ENCODE measurements around the gene GRIN1. TPM values are rescaled to one million over a fixed set of nuclear protein-coding genes. Genes with fewer than 3 reads are reported as not detected.
A peak's percentile ranks its signal among the peaks of the same experiment; 100 is the strongest.

Gene GRIN1
- total RNA-seq, 2 experiments from 2014 or later: not detected

DNA sequence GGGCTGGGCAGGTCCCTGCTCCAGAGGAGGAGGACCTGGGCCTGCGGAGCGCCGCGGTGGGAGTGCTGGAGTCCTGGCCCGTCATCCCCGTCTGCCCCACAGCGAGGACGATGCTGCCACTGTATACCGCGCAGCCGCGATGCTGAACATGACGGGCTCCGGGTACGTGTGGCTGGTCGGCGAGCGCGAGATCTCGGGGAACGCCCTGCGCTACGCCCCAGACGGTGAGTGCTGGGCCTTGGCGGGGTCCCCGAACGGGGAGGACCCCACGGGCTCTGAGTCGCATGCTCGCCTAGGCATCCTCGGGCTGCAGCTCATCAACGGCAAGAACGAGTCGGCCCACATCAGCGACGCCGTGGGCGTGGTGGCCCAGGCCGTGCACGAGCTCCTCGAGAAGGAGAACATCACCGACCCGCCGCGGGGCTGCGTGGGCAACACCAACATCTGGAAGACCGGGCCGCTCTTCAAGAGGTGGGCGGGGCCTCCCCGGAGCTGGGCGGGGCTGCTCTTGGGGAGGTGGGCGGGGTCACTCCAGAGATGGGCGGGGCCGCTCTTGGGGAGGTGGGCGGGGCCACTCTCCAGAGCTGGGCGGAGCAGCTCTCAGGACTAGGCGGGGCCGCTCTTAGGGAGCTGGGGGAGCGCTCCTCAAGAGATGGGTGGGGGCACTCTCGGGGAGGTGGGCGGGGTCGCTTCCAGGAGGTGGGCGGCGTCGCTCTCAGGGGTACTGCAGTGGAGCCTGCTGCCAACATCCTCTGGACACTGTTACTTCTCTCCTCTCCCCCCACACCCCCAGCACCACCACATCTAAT is 17.8 kb downstream of the GRIN1 start:
- H3K27ac Mint-ChIP-seq: no peak overlapping the region
- CTCF ChIA-PET: interaction anchor here (0.7 to 1.2 kb wide), 3 partner anchors 43 to 209 kb away, joined by 3 read pairs; no protein-coding TSS in a partner anchor
- peaks cover 25% of the 10 kb centered on the region for H3K4me1 Mint-ChIP-seq (ENCODE audit: low read depth)
- peak overlapping the region; percentile 32 for H3K4me3 Mint-ChIP-seq
- no peaks in the 10 kb centered on the region for H3K9me3 Mint-ChIP-seq (ENCODE audit: insufficient read depth)
- peak; percentile 64 for DNase-seq
- H3K27me3 Mint-ChIP-seq (ENCODE audit: low read depth): peaks cover 35% of the 10 kb centered on the region
- peak; percentile 58 for ATAC-seq
- POLR2A ChIA-PET: interaction anchor here (0.6 to 1.3 kb wide), 4 partner anchors 12 to 32 kb away, joined by 3 to 5 read pairs (median 3); no protein-coding TSS in a partner anchor
- no peaks in the 10 kb centered on the region for H3K36me3 Mint-ChIP-seq (ENCODE audit: low read depth)

DNA sequence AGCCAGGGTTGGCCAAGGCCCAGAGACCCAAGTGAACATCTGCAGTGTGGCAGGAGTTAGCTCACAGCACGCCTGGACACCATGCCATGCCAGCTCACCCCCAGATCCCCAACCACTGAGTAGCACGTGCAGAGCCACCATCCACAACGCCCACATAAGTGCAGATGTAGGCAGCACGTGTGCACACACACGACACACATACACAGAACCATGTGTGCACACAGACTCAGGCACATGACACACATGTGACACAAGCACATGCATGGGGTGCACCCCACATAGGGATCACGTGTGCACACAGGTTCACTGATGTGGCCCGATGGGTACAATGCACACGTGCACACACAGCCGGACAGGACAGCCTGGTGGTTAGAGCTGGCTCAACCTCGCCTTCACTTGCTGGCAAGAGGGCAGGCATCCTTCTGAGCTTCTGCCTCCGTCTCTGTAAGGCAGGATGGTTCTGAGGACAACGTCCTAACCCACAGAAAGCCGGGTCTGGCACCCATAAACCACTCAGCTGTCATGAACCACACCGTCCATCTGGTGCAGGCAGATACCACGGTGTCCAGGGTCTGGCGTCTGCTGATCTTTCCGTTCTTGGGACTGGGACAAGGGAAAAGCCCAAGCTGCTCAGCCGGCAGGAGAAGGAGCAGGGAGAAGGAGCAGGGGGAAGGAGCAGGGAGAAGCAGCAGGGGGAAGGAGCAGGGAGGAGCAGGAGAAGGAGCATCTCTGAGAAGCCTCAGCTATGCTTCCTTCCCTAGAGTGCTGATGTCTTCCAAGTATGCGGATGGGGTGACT is 18.9 kb downstream of the GRIN1 start:
- Mint-ChIP-seq H3K27me3 (ENCODE audit: low read depth) (peaks cover 36% of the 10 kb centered on the region), H3K4me1 (ENCODE audit: low read depth) (peaks cover 26% of the 10 kb centered on the region), H3K36me3 (ENCODE audit: low read depth) (no peaks in the 10 kb centered on the region), H3K4me3 (no peak overlapping the region), H3K27ac (no peak overlapping the region), H3K9me3 (ENCODE audit: insufficient read depth) (no peaks in the 10 kb centered on the region)
- CTCF ChIA-PET: interaction anchor here (1.0 kb wide), 1 partner anchor 90 kb away, joined by 3 read pairs; no protein-coding TSS in a partner anchor
- ATAC-seq (no peak), DNase-seq (no peak)
- POLR2A ChIA-PET: interaction anchor here (0.6 to 1.3 kb wide), 2 partner anchors 31 to 50 kb away, joined by 3 read pairs; no protein-coding TSS in a partner anchor

DNA sequence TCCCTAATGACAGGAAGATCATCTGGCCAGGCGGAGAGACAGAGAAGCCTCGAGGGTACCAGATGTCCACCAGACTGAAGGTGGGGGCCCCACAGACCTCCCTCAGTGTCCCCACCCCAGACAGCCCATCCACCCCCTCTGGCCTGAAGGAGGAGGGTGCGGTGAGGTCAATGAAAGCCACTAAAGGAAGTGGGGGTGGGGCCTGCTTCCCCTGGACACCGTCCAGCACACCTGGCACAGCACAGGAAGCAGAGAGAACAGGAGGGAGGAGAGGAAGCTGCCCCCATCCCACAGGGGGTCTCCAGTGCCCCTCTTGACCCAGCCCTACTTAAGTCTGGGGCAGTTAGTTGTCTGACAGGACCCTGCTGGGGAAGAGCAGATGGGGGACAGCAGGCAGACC is 19.7 kb downstream of the GRIN1 start:
- no peaks in the 10 kb centered on the region for H3K36me3 Mint-ChIP-seq (ENCODE audit: low read depth)

DNA sequence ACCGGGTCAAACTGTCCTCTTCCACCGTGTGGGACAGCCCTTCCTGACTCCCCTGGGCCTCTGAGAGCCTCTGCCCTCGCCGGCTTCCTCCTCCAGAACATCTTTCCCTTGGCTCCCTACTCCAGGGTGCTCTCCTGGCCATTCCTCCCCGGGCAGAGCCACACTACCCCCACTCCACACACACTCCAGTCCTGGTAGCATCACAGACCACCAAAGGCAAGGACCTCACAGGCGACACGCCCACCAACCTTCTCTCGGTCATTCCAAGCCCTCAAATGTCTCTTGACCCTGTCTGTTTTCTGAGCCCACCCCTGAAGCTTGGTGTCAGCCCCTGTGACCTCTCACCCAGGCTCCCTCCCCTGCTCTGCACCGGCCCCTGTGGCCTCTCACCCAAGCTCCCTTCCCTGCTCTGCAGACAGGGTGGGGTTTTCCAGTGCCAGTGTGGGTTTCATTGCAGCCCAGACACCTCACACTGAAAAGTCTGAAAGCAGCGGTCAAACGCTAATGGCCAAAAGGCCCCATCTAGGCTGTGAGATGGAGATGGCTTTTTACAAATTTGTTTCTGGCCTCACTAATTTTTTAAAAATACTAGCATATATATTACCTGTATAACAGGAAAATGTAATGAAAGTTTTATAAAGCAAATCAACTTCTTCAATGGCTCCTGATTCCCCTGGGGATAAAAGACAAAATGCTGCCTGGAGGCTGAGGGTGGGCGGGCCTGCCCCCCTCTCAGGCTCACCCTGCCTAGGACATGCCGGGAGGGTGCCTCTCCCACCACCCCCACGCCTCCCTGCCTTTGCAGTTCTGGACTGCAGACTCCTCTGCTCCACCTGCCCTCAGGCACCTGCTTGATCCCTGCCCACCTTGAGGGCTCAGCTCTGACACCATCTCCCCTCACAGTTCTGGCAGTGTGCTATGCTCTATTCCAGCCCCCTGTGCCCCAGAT is 20.4 kb downstream of the GRIN1 start:
- DNase-seq (no peak), ATAC-seq (no peak)
- POLR2A ChIA-PET: interaction anchor here (1.2 kb wide), 1 partner anchor 30 kb away, joined by 3 read pairs; no protein-coding TSS in a partner anchor
- Mint-ChIP-seq H3K4me1 (ENCODE audit: low read depth) (peaks cover 26% of the 10 kb centered on the region), H3K36me3 (ENCODE audit: low read depth) (no peaks in the 10 kb centered on the region), H3K9me3 (ENCODE audit: insufficient read depth) (no peaks in the 10 kb centered on the region), H3K27ac (peak overlapping the region; percentile 24), H3K4me3 (no peak overlapping the region), H3K27me3 (ENCODE audit: low read depth) (peaks cover 39% of the 10 kb centered on the region)
- CTCF ChIA-PET: no interaction called here

More for the DNA sequence above, 19.7 kb downstream of the GRIN1 start:
- peaks cover 26% of the 10 kb centered on the region for H3K4me1 Mint-ChIP-seq (ENCODE audit: low read depth)
- ChIA-PET POLR2A (interaction anchor here (1.2 kb wide), 1 partner anchor 29 kb away, joined by 3 read pairs; no protein-coding TSS in a partner anchor), CTCF (no interaction called here)
- no peaks in the 10 kb centered on the region for H3K9me3 Mint-ChIP-seq (ENCODE audit: insufficient read depth)
- DNase-seq: no peak
- no peak for ATAC-seq
- no peak overlapping the region for H3K27ac Mint-ChIP-seq
- peaks cover 39% of the 10 kb centered on the region for H3K27me3 Mint-ChIP-seq (ENCODE audit: low read depth)
- no peak overlapping the region for H3K4me3 Mint-ChIP-seq

DNA sequence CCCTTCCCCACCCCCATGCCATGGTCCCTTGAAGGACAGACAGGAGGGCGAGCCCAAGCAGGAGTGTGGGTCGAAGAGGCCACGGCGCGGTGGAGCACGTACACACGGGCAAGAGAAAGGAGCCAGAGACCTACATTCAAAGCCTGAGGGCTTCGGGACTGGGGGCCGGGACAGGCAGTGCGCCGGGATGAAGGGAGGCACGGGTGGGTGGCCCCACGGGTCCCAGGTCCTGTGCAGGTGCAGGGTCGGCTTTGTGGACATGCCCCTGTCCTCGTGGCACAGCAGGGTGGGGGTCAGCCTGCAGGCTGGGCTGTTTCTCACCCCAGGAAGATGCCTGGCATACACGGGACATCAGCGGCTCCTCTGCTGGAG is 21.1 kb downstream of the GRIN1 start:
- CTCF ChIA-PET: no interaction called here

DNA sequence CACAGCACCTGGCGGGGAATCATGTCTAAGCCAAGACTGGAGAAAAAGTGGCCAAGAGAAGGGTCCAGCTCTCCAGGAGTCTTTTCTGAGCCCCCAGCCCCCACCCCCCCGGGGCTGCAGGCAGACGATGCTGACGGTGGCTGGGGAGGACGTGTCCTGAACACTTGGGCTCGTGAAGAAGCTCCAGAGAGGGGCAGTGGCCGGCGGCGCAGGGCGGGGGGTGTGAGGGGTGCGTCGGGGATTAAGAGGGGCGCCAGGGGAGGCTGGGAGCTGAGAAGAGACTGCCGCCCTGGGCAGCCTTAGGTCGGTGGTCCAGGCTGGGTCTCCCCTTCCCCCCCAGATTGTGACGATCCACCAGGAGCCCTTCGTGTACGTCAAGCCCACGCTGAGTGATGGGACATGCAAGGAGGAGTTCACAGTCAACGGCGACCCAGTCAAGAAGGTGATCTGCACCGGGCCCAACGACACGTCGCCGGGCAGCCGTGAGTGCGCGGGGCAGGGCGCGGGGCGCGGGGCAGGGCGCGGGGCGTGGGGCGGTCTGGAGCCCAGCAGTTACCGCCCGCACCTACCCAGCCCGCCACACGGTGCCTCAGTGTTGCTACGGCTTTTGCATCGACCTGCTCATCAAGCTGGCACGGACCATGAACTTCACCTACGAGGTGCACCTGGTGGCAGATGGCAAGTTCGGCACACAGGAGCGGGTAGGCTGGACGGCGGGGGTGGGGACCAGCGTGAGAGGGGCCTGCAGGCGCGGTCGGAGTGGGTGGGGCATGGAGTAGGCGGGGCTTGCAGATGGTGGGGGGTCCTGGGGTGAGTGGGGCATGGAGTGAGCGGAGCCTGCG is 22.0 kb downstream of the GRIN1 start:
- ATAC-seq: no peak
- Mint-ChIP-seq H3K27ac (no peak overlapping the region), H3K4me1 (ENCODE audit: low read depth) (peaks cover 26% of the 10 kb centered on the region), H3K36me3 (ENCODE audit: low read depth) (no peaks in the 10 kb centered on the region), H3K9me3 (ENCODE audit: insufficient read depth) (no peaks in the 10 kb centered on the region), H3K27me3 (ENCODE audit: low read depth) (peaks cover 30% of the 10 kb centered on the region), H3K4me3 (no peak overlapping the region)
- no peak for DNase-seq
- CTCF ChIA-PET: no interaction called here
- POLR2A ChIA-PET: no interaction called here

More for the DNA sequence above, 21.1 kb downstream of the GRIN1 start:
- DNase-seq (no peak), ATAC-seq (no peak)
- Mint-ChIP-seq H3K9me3 (ENCODE audit: insufficient read depth) (no peaks in the 10 kb centered on the region), H3K4me1 (ENCODE audit: low read depth) (peaks cover 26% of the 10 kb centered on the region), H3K27me3 (ENCODE audit: low read depth) (peaks cover 35% of the 10 kb centered on the region), H3K4me3 (no peak overlapping the region), H3K27ac (no peak overlapping the region), H3K36me3 (ENCODE audit: low read depth) (no peaks in the 10 kb centered on the region)
- POLR2A ChIA-PET: no interaction called here

DNA sequence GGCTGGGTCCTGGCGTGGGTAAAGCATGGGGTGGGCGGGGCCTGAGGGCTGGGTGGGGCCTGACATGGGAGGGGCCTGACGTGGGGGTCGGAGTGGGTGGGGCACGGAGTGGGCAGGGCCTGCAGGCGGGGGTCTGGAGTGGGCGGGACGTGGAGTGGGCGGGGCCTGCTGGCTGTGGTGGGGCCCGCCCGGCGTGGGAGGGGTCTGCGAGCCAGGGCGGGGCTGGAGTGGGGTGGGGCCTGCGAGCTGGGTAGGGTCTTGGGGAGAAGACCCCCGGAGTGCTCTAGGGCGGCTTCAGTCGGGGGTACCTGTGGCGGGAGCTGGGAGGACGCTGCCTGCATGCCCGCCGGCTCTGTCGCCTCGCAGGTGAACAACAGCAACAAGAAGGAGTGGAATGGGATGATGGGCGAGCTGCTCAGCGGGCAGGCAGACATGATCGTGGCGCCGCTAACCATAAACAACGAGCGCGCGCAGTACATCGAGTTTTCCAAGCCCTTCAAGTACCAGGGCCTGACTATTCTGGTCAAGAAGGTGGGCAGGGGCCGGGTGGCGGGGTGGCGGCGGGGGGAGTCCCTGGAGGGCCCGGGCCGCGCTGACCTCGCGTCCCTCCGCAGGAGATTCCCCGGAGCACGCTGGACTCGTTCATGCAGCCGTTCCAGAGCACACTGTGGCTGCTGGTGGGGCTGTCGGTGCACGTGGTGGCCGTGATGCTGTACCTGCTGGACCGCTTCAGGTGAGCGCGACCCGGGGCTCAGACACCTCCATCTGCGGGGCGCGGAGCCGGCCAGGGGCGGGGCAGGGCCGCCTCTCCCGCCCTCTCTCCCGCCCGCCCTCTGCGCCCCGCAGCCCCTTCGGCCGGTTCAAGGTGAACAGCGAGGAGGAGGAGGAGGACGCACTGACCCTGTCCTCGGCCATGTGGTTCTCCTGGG is 22.9 kb downstream of the GRIN1 start:
- H3K27ac Mint-ChIP-seq: no peak overlapping the region
- H3K36me3 Mint-ChIP-seq (ENCODE audit: low read depth): no peaks in the 10 kb centered on the region
- ChIA-PET POLR2A (no interaction called here), CTCF (no interaction called here)
- H3K4me3 Mint-ChIP-seq: no peak overlapping the region
- H3K9me3 Mint-ChIP-seq (ENCODE audit: insufficient read depth): no peaks in the 10 kb centered on the region
- peaks cover 30% of the 10 kb centered on the region for H3K27me3 Mint-ChIP-seq (ENCODE audit: low read depth)
- peaks cover 22% of the 10 kb centered on the region for H3K4me1 Mint-ChIP-seq (ENCODE audit: low read depth)
- ATAC-seq (no peak), DNase-seq (no peak)

DNA sequence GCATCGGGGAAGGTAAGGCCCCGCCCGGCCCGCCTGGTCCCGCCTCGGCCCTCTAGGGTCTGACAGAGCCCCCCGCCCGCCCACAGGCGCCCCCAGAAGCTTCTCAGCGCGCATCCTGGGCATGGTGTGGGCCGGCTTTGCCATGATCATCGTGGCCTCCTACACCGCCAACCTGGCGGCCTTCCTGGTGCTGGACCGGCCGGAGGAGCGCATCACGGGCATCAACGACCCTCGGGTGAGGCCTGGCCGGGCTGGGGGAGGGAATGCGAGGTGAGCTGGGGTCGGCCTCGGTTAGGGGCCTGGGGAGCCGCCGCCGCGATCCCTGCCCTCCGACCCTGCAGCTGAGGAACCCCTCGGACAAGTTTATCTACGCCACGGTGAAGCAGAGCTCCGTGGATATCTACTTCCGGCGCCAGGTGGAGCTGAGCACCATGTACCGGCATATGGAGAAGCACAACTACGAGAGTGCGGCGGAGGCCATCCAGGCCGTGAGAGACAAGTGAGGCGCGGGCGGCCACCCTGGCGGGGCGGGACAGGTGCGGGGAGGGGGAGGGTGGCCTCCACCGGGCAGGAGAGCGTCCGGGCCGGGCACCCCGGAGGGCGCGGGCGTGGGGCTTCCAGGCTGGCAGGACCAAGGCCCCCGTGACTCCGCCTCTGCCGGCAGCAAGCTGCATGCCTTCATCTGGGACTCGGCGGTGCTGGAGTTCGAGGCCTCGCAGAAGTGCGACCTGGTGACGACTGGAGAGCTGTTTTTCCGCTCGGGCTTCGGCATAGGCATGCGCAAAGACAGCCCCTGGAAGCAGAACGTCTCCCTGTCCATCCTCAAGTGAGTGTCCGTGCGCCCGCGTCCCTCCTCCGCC is 23.8 kb downstream of the GRIN1 start:
- H3K27me3 Mint-ChIP-seq (ENCODE audit: low read depth): peaks cover 31% of the 10 kb centered on the region
- no peaks in the 10 kb centered on the region for H3K9me3 Mint-ChIP-seq (ENCODE audit: insufficient read depth)
- no peak for ATAC-seq

DNA sequence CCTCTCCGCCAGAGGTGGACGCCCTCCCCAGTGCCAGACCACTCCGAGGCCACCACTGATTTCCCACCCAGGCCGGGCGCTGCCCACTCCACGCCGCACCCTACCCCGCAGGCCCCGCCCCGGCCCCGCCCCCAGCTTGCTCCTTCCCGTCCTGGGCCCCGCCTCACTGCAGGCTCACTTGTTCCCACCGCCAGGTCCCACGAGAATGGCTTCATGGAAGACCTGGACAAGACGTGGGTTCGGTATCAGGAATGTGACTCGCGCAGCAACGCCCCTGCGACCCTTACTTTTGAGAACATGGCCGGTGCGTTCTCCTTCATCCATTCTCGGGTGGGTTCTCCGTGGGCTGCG is 24.4 kb downstream of the GRIN1 start:
- DNase-seq (no peak), ATAC-seq (no peak)
- H3K4me3 Mint-ChIP-seq: no peak overlapping the region
- no peaks in the 10 kb centered on the region for H3K9me3 Mint-ChIP-seq (ENCODE audit: insufficient read depth)
- H3K36me3 Mint-ChIP-seq (ENCODE audit: low read depth): no peaks in the 10 kb centered on the region
- ChIA-PET POLR2A (interaction anchor here (1.6 kb wide), 1 partner anchor 77 kb away, joined by 3 read pairs; the partner anchor contains the start of gene TUBB4B), CTCF (no interaction called here)
- H3K4me1 Mint-ChIP-seq (ENCODE audit: low read depth): peaks cover 10% of the 10 kb centered on the region
- H3K27me3 Mint-ChIP-seq (ENCODE audit: low read depth): peaks cover 25% of the 10 kb centered on the region
- no peak overlapping the region for H3K27ac Mint-ChIP-seq

More for the DNA sequence above, 23.8 kb downstream of the GRIN1 start:
- ChIA-PET POLR2A (interaction anchor here (1.6 kb wide), 1 partner anchor 78 kb away, joined by 3 read pairs; the partner anchor contains the start of gene TUBB4B), CTCF (interaction anchor here (0.7 kb wide), 1 partner anchor 14 kb away, joined by 3 read pairs; no protein-coding TSS in a partner anchor)
- peaks cover 16% of the 10 kb centered on the region for H3K4me1 Mint-ChIP-seq (ENCODE audit: low read depth)
- DNase-seq: no peak
- no peaks in the 10 kb centered on the region for H3K36me3 Mint-ChIP-seq (ENCODE audit: low read depth)
- no peak overlapping the region for H3K27ac Mint-ChIP-seq
- no peak overlapping the region for H3K4me3 Mint-ChIP-seq

All from activated CD8-positive, alpha-beta T cell treated with anti-CD3 and anti-CD28 coated beads, Interleukin-2, amount 10 ng/mL, durations not matched to agents 7 days and 5 days (primary cell).